ENCODE results near the gene LY6G6C.
"Not testable (repeated sequence)": the region's sequence is repeated elsewhere in the genome, so short reads cannot be mapped to it uniquely, and the experiment has no call there.

LY6G6C gene

GRCh38 chr6:31725502-31726350, 4.2 kb upstream of the LY6G6C start:
- DNase-seq = peak; percentile 96

GRCh38 chr6:31723980-31724691, 2.6 kb upstream of the LY6G6C start:
- no peak for DNase-seq

- no peak for DNase-seq
Measured at GRCh38 chr6:31723245-31723979, 1.9 kb upstream of the LY6G6C start, which contains the start of gene MPIG6B. Gene MPIG6B, plus strand, starts transcription at chr6:31723373. Its CDS starts 11 bp downstream, at chr6:31723384.

- no peak for DNase-seq
Measured at GRCh38 chr6:31722173-31722572, 627 bp upstream of the LY6G6C start.

- DNase-seq = no peak
Measured at GRCh38 chr6:31720196-31720770, 1.3 kb downstream of the LY6G6C start.

GRCh38 chr6:31719001-31719400, 2.5 kb downstream of the LY6G6C start:
- DNase-seq = no peak

- DNase-seq = no peak
Measured at GRCh38 chr6:31718265-31718664, 3.3 kb downstream of the LY6G6C start.

GRCh38 chr6:31717499-31718222, 3.9 kb downstream of the LY6G6C start:
- no peak for DNase-seq

GRCh38 chr6:31715022-31715958, 6.3 kb downstream of the LY6G6C start, which contains the start of gene LY6G6D:
Gene LY6G6D, plus strand, starts transcription at chr6:31715348. Its CDS starts 8 bp downstream, at chr6:31715356.
- DNase-seq = no peak

- no peak for DNase-seq
Measured at GRCh38 chr6:31713991-31714684, 7.4 kb downstream of the LY6G6C start.

- DNase-seq = no peak
Measured at GRCh38 chr6:31713465-31713864, 8.1 kb downstream of the LY6G6C start.

- no peak for DNase-seq
Measured at GRCh38 chr6:31712296-31712695, 9.2 kb downstream of the LY6G6C start.

GRCh38 chr6:31711233-31711632, 10.3 kb downstream of the LY6G6C start:
- peak; percentile 40 for DNase-seq

- no peak for DNase-seq
Measured at GRCh38 chr6:31710523-31711219, 10.9 kb downstream of the LY6G6C start.

- not testable (repeated sequence) for DNase-seq
Measured at GRCh38 chr6:31709157-31709556, 12.4 kb downstream of the LY6G6C start.

- DNase-seq = no peak
Measured at GRCh38 chr6:31708224-31708623, 13.3 kb downstream of the LY6G6C start.

GRCh38 chr6:31707701-31708100, 13.8 kb downstream of the LY6G6C start:
- no peak for DNase-seq

- no peak for DNase-seq
Measured at GRCh38 chr6:31706599-31706998, 14.9 kb downstream of the LY6G6C start, which contains the start of gene LY6G6F. Gene LY6G6F, plus strand, starts transcription at chr6:31706866. Its CDS starts 41 bp downstream, at chr6:31706907.

GRCh38 chr6:31705931-31706330, 15.6 kb downstream of the LY6G6C start:
- DNase-seq = no peak

Data from inflammatory macrophage treated with lipopolysaccharide for 4 hours (primary cell).